Thyroid gland (tissue), 4 donors: Measurements from ENCODE around the gene NELFA. TPM values are rescaled to one million over a fixed set of nuclear protein-coding genes. Genes with fewer than 3 reads are reported as not detected.

ENCODE experiments used
- DNase-seq, 2 donors: peaks; one replicate each; pipeline ENCODE4 v3.0.0-alpha.2; 2019
- H3K27ac ChIP-seq, 3 donors: fragments of 200-600 bp; sonication (generic); 1 replicate in 2 of 3; 2 replicates in 1 of 3; pipeline ENCODE4 v1.5.1; 2016 to 2019; ENCODE audit warnings: mild to moderate bottlenecking in 1 of 3, moderate library complexity in 1 of 3
- H3K27me3 ChIP-seq: fragments of 200-600 bp; sonication (generic); one replicate; pipeline ENCODE4 v1.5.1; 2019
- H3K36me3 ChIP-seq, 2 donors: fragments of 200-600 bp; sonication (generic); one replicate each; pipeline ENCODE4 v1.5.1; 2016 to 2019
- H3K4me1 ChIP-seq, 2 donors: fragments of 200-600 bp; sonication (generic); one replicate each; pipeline ENCODE4 v1.5.1; 2017 to 2019
- H3K4me3 ChIP-seq, 3 donors: fragments of 200-600 bp; sonication (generic); replicated peaks in 1 of 3; 1 replicate in 2 of 3; 2 replicates in 1 of 3; pipeline ENCODE4 v1.5.1; 2016; ENCODE audit warnings: mild to moderate bottlenecking in 1 of 3
- H3K9me3 ChIP-seq: fragments of 200-600 bp; sonication (generic); one replicate; pipeline ENCODE4 v1.5.1; 2017
- CTCF ChIP-seq, 6 experiments: fragments of 200-600 bp in 3 of 6; fragments of 450-650 bp in 3 of 6; sonication (generic) in 3 of 6; IDR thresholded peaks; one replicate each; pipeline ENCODE4 v1.5.1; 2016 to 2019; ENCODE audit warnings: antibody characterized with exemption in 6 of 6, mild to moderate bottlenecking in 2 of 6, inconsistent platforms in 1 of 6, moderate library complexity in 1 of 6
- POLR2A ChIP-seq, 2 donors: fragments of 450-650 bp; IDR thresholded peaks; one replicate each; pipeline ENCODE4 v1.6.1; 2017; ENCODE audit warnings: antibody characterized with exemption in 2 of 2, mild to moderate bottlenecking in 2 of 2, moderate library complexity in 1 of 2
- WGBS, 2 donors: methylation state at CpG; one replicate each; pipeline ENCODE4 v1.1.5; 2017; 5-methylcytosine and 5-hydroxymethylcytosine counted together
- intact Hi-C: fragments of 100-400 bp; cut with DNase I; formaldehyde crosslinking; loops from one replicate; pipeline ENCODE4 v1.15.1; 2023
- total RNA-seq, 4 donors: library from RNA; depleted of rRNA; stranded (reverse); fragments of >200 nt; gene quantifications; one replicate each; pipeline ENCODE4 v1.2.3, GENCODE V29; 2016

The NELFA gene
- total RNA-seq, 4 donors from 2014 or later: 23.2 to 39.3 (median 28.7) TPM

- TF ChIP-seq CTCF (IDR thresholded peaks at IDR 0.05) (no peak), POLR2A (IDR thresholded peaks at IDR 0.05) (no peak)
- Histone ChIP-seq H3K27ac (no peak overlapping the region), H3K27me3 (no peaks in the 10 kb centered on the region), H3K4me3 (no peak overlapping the region), H3K4me1 (peaks cover 6 to 12% of the 10 kb centered on the region in 2 donors), H3K36me3 (peaks cover 0 to 20% of the 10 kb centered on the region in 2 donors), H3K9me3 (no peaks in the 10 kb centered on the region)
- intact Hi-C loops: no loop called here
- no peak for DNase-seq
- WGBS, 2 donors: 83 to 90% methylated on average over 11 of the region's 11 CpGs
These were observed 68.9 kb downstream of the NELFA start for GRCh38 chr4:1939664-1940509.

GRCh38 chr4:1938027-1938426 lies 70.7 kb downstream of the NELFA start:
- no peak overlapping the region for H3K27ac ChIP-seq
- H3K4me3 ChIP-seq: no peak overlapping the region
- H3K9me3 ChIP-seq: no peaks in the 10 kb centered on the region
- TF ChIP-seq CTCF (IDR thresholded peaks at IDR 0.05): no peak
- TF ChIP-seq POLR2A (IDR thresholded peaks at IDR 0.05): no peak
- intact Hi-C loops: no loop called here
- peaks cover 0 to 20% of the 10 kb centered on the region in 2 donors for H3K36me3 ChIP-seq
- no peak for DNase-seq
- H3K4me1 ChIP-seq: peaks cover 6 to 12% of the 10 kb centered on the region in 2 donors
- WGBS, 2 donors: 96 to 99% methylated on average over 8 of the region's 8 CpGs
- no peaks in the 10 kb centered on the region for H3K27me3 ChIP-seq

DNA sequence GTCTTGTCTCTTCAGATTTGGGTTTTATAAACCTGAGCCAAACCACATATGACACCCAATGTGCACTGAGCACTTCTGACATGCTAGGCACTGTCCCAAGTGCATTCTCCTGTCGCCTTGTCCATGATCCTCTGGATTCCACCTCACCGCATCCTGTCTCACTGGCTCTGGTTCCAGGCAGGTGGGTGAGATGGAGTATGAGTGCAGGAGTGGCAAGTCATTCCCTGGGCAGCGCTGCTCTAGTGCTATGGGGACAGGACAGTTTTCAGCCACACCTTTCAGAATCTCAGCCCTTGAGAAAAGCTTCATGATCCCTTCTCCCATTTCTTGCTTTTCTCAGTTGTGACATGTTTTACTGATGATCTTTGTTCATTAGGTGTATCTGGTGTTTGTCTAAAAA lies 71.2 kb downstream of the NELFA start:
- intact Hi-C loops: no loop called here
- no peak overlapping the region for H3K27ac ChIP-seq
- DNase-seq: no peak
- 96 to 100% methylated on average over 3 of the region's 3 CpGs for WGBS, 2 donors
- H3K9me3 ChIP-seq: no peaks in the 10 kb centered on the region
- no peak for TF ChIP-seq CTCF (IDR thresholded peaks at IDR 0.05)
- no peak for TF ChIP-seq POLR2A (IDR thresholded peaks at IDR 0.05)
- H3K27me3 ChIP-seq: no peaks in the 10 kb centered on the region
- H3K4me1 ChIP-seq: peaks cover 6 to 12% of the 10 kb centered on the region in 2 donors
- H3K4me3 ChIP-seq: no peak overlapping the region
- peaks cover 0 to 15% of the 10 kb centered on the region in 2 donors for H3K36me3 ChIP-seq

GRCh38 chr4:1933700-1934099 lies 75.1 kb downstream of the NELFA start:
- H3K4me3 ChIP-seq: no peak overlapping the region
- peaks cover 8 to 16% of the 10 kb centered on the region in 2 donors for H3K36me3 ChIP-seq
- intact Hi-C loops: no loop called here
- TF ChIP-seq CTCF (IDR thresholded peaks at IDR 0.05) (no peak), POLR2A (IDR thresholded peaks at IDR 0.05) (no peak)
- WGBS, 2 donors: 93 to 96% methylated on average over 3 of the region's 3 CpGs
- H3K4me1 ChIP-seq: peaks cover under 1 to 2% of the 10 kb centered on the region in 2 donors
- no peak for DNase-seq
- no peaks in the 10 kb centered on the region for H3K9me3 ChIP-seq
- no peaks in the 10 kb centered on the region for H3K27me3 ChIP-seq
- no peak overlapping the region for H3K27ac ChIP-seq

GRCh38 chr4:1932736-1933135 lies 76.0 kb downstream of the NELFA start:
- Histone ChIP-seq H3K27ac (no peak overlapping the region), H3K36me3 (peaks cover 8 to 16% of the 10 kb centered on the region in 2 donors), H3K27me3 (no peaks in the 10 kb centered on the region), H3K4me3 (no peak overlapping the region), H3K4me1 (peaks cover 0 to 4% of the 10 kb centered on the region in 2 donors), H3K9me3 (no peaks in the 10 kb centered on the region)
- no peak for TF ChIP-seq POLR2A (IDR thresholded peaks at IDR 0.05)
- TF ChIP-seq CTCF (IDR thresholded peaks at IDR 0.05): no peak
- WGBS, 2 donors: 99% methylated on average over 10 to 11 of the region's 13 CpGs
- intact Hi-C loops: no loop called here
- DNase-seq: no peak
